T47D (cell line): ENCODE data around the gene MRGPRG.

Source experiments
- DNase-seq, 2 experiments: peaks; one replicate each; pipeline versions ENCODE4 v3.0.0 to v3.0.0-alpha.2; 2011 to 2012; ENCODE audit warnings: low read depth in 1 of 2, low spot score in 1 of 2
- JUND ChIP-seq: IDR thresholded peaks from 2 replicates; pipeline ENCODE4 v1.6.1; 2012; ENCODE audit warnings: low read depth
- in situ Hi-C: cut with HindIII; loops from 2 replicates; pipeline ENCODE4 v1.10.0; 2016; ENCODE audit warnings: low sequenced_read_pairs, low pct_unique_long_range_greater_than_20kb

Gene MRGPRG

GRCh38 chr11:3213659-3214419 lies 4.8 kb downstream of the MRGPRG start:
- no peak for TF ChIP-seq JUND
- DNase-seq: no peak
- in situ Hi-C loops: no loop called here

GRCh38 chr11:3208272-3208671 lies 10.3 kb downstream of the MRGPRG start:
- DNase-seq: no peak
- in situ Hi-C loops: no loop called here
- TF ChIP-seq JUND: no peak

- no peak for DNase-seq
- in situ Hi-C loops: no loop called here
- no peak for TF ChIP-seq JUND
Measured at GRCh38 chr11:3207526-3208189, 11.0 kb downstream of the MRGPRG start.

- in situ Hi-C loops: no loop called here
- DNase-seq: no peak
- TF ChIP-seq JUND: no peak
Measured at GRCh38 chr11:3206922-3207204, 11.8 kb downstream of the MRGPRG start.

GRCh38 chr11:3206156-3206921 lies 12.3 kb downstream of the MRGPRG start:
- TF ChIP-seq JUND: no peak
- DNase-seq: no peak
- in situ Hi-C loops: no loop called here

GRCh38 chr11:3205261-3206155 lies 13.1 kb downstream of the MRGPRG start:
- no peak for TF ChIP-seq JUND
- in situ Hi-C loops: no loop called here
- no peak for DNase-seq

GRCh38 chr11:3204141-3205015 lies 14.2 kb downstream of the MRGPRG start:
- DNase-seq: no peak
- no peak for TF ChIP-seq JUND
- in situ Hi-C loops: no loop called here

- in situ Hi-C loops: no loop called here
- peak; percentile 23 to 56 for DNase-seq
- TF ChIP-seq JUND: no peak
Measured at GRCh38 chr11:3203221-3204043, 15.2 kb downstream of the MRGPRG start.

- TF ChIP-seq JUND: no peak
- in situ Hi-C loops: no loop called here
- DNase-seq: no peak
Measured at GRCh38 chr11:3202759-3203158, 15.9 kb downstream of the MRGPRG start.

GRCh38 chr11:3202305-3202704 lies 16.3 kb downstream of the MRGPRG start:
- no peak for DNase-seq
- TF ChIP-seq JUND: no peak
- in situ Hi-C loops: no loop called here

- DNase-seq: no peak
- TF ChIP-seq JUND: no peak
- in situ Hi-C loops: no loop called here
Measured at GRCh38 chr11:3201677-3202181, 16.9 kb downstream of the MRGPRG start.
